GM12872 (cell line): ENCODE data around the gene SERPINB6.

Source experiments
- TF ChIP-seq, protein P1 (sequence below): IDR thresholded peaks from 3 replicates; pipeline ENCODE4 v1.5.1; 2011; ENCODE audit warnings: low read depth, mild to moderate bottlenecking, low read length, moderate library complexity; ENCODE audit not compliant: insufficient read depth

SERPINB6 gene

DNA sequence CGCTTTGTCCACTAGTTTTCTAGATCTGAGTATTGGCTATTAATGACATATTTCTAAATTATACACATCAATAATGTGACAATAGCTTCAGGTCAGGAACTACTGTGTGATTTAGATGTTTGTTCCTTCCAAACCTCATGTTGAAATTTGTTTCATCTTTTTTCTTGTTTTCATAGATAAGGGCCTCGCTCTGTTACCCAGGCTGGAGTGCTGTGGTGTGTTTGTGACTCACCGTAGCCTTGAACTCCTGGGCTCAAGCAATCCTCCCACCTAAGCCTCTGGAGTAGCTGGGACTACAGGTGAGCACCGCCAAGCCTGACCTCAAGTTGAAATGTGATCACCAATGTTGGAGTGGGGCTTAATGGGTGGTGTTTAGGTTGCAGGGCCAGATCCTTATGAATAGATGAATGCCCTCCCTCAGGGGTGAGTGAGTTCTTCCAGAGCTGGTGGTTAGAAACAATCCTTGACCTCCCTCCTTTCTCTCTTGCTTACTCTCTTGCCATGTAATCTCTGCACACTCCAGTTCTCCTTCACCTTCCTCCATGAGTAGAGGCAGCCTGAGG lies 22.5 kb upstream of the SERPINB6 start:
- TF ChIP-seq, protein P1, sequence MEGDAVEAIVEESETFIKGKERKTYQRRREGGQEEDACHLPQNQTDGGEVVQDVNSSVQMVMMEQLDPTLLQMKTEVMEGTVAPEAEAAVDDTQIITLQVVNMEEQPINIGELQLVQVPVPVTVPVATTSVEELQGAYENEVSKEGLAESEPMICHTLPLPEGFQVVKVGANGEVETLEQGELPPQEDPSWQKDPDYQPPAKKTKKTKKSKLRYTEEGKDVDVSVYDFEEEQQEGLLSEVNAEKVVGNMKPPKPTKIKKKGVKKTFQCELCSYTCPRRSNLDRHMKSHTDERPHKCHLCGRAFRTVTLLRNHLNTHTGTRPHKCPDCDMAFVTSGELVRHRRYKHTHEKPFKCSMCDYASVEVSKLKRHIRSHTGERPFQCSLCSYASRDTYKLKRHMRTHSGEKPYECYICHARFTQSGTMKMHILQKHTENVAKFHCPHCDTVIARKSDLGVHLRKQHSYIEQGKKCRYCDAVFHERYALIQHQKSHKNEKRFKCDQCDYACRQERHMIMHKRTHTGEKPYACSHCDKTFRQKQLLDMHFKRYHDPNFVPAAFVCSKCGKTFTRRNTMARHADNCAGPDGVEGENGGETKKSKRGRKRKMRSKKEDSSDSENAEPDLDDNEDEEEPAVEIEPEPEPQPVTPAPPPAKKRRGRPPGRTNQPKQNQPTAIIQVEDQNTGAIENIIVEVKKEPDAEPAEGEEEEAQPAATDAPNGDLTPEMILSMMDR, result no peak

GRCh38 chr6:2992330-2992979 lies 21.1 kb upstream of the SERPINB6 start:
- TF ChIP-seq, protein P1, result no peak

DNA sequence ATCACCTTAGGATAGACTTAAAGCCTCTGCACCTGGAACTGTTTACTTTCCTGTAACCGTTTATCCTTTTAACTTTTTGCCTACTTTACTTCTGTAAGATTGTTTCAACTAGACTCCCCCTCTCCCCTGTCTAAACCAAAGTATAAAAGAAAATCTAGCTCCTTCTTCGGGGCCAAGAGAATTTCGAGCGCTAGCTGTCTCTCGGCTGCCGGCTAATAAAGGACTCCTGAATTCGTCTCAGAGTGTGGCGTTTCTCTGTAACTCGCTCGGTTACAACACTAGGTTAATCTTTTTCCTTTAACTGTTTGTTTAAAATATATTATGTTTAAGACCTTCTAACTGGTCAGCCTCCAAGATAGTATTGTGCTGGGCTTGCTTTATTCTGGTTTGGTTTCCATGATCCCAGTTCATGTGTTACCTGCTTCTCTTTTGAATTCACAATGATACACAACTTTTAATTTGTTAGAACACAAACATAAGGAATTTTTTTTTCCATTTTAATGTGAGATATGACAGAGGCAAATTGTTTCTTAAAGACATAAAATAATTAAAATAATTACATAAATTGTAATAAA lies 19.7 kb upstream of the SERPINB6 start:
- TF ChIP-seq, protein P1, result no peak

DNA sequence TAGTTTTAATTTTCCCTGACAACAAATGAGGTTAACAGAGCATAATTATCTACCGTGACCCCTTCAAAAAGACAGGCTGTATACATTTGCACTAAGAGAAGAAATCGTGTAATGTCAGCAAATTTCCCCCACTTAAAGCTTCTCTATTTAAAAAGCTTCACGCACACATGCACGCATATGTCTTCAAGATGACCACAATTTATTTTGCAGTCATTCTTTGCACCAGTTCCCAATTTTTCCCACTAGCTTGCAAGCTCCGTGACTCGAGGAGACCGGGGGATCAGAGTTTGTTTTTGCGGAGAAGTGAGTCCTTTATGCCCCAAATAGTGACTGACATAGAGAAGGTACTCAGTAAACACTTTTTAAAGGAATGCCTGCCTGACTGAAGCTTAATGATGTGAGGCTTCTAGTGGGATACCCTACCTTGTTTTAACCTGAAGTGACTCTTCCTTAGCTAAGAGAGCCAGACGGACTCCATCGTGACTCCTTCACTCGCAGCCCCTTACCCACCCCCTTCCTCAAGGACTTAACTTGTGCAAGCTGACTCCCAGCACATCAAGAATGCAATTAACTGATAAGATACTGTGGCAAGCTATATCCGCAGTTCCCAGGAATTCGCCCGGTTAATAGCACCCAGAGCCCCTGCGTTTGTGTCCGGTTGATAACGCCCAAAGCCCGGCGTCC lies 19.0 kb upstream of the SERPINB6 start:
- TF ChIP-seq, protein P1, result no peak

DNA sequence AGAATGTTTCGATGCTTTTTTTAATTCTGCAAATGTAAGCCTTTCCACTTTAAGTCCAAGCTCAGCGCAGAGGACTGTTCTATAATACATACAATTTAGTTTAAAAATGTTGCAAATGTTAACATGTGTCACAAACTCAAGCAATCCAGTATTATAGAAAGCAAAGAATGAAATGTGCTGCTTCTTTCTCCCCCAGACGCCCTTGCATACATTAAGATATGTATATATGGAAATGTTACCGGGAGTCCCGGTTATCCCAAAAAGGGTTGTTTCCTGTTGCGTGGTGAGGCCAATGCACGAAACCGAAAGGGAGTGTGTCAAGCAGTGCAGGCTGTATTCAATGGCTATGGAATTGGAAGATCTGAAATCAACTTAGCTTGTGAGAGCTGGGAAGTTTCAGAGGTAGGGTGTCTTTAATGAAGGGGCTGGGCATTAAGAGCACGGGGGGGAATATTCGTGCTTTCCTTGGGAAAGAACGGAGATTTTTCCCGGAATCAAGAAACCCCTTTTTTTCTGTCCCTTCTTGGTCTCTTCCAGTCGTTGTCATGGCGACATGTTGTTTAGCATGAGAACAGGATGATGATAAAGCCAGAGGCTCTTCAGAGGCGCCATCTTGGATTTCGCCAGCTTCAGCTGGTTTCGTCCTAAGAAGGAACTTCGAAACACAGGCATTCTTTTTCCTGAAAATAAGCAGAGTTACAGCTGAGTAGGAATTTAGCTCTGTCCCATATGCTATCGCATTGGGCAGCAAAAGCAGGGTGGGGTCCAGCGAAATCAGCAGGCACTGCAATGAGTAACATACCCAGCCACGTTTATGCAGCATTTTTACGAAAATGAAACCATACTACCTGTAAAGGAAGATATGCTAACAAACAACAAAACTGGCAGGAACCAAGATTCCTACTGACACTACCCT lies 18.2 kb upstream of the SERPINB6 start:
- TF ChIP-seq, protein P1, result no peak

DNA sequence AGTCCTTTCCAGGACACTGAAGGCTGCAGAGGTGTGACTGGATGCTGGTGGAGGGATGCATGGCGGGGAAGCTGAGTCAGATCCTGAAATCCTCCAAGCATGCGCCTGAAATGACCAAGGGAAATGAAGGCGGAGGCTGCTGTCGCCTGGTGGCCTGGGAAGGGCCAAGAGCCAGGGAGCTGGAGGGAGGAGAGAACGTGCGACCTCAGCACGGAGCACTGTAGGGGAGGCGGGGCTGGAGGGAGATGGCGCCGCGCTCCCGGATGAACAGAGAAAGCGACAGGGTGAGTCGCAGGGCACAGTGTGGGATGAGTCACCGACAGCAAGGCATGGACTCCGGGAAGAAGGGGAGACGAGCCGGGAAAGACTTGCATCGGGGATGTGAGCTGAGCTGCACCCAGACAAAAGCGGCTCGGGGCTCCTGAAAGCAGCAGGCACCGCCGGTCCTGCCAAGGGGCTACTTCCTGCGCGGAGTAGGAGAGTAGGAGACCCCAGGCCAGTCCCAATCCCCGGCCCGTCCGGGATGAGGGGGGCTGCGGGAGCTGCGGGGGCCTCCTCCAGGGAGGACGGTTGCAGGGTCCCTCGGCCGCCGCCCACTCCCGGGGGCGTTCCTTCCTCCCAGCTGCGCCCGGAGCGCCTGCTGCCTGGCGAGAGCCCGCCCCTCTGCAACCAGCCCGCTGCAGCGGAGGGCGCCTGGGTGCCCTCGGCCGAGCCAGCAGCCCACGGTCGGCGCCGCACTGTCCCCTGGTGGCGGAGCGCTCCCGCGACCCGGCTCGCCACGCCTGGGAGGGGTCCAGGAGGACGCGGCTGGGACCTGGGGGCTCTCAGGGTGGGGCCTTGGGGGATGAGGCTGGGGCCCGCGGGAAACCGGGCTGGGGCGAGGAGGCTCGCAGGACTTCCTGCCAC lies 17.3 kb upstream of the SERPINB6 start:
- TF ChIP-seq, protein P1, result peak; percentile 78
